ENCODE data around the gene MYO5B.

- no peak for TF ChIP-seq CTCF (IDR thresholded peaks at IDR 0.05)
- no peak for TF ChIP-seq ZFX (IDR thresholded peaks at IDR 0.05; ENCODE audit: borderline replicate concordance)
These were observed 42.0 kb downstream of the MYO5B start for GRCh38 chr18:50152900-50153299.

Measured in 22Rv1 (cell line).